GM12878 (cell line): ENCODE data around the gene UNKL. TPM values are rescaled to one million over a fixed set of nuclear protein-coding genes. Genes with fewer than 3 reads are reported as not detected.

ENCODE experiments used
- ATAC-seq: fragments of 200-7000 bp; cut with Tn5 transposase; 3 replicates; pipeline ENCODE4 v1.9.1; 2020; ENCODE audit warnings: mild to moderate bottlenecking, moderate library complexity
- BruUV-seq: library from RNA; stranded (reverse); fragments of 400-500 nt; replicated peaks from 2 replicates; lab custom pipeline; 2021; lab: Mats Ljungman, UMichigan
- CTCF ChIA-PET: fragments of 300-600 bp; sonication (Branson Sonifier 250); formaldehyde crosslinking; extraction: SDS; loops from one replicate; lab custom pipeline; 2021; ENCODE audit warnings: inconsistent platforms; lab: Yijun Ruan, JAX
- POLR2A ChIA-PET: fragments of 350-600 bp; formaldehyde crosslinking; extraction: SDS; loops from one replicate; lab custom pipeline; 2021; ENCODE audit warnings: inconsistent platforms; lab: Charles Lee
- RAD21 ChIA-PET: fragments of 300-600 bp; sonication (Branson Sonifier 250); formaldehyde crosslinking; loops from one replicate; lab custom pipeline; 2023; ENCODE audit warnings: antibody characterized with exemption; ENCODE audit not compliant: unreplicated experiment; lab: Charles Lee
- SMC1A ChIA-PET: fragments of 300-600 bp; sonication (Branson Sonifier 250); formaldehyde crosslinking; loops from one replicate; lab custom pipeline; 2023; ENCODE audit not compliant: unreplicated experiment, uncharacterized antibody; lab: Charles Lee
- DNase-seq: peaks from one replicate; pipeline ENCODE4 v3.0.0-alpha.2; 2011; ENCODE audit warnings: low read depth, low spot score
- FAIRE-seq: peaks from 3 replicates; lab custom pipeline; 2011; peaks lifted over from hg19 to GRCh38; lab: Jason Lieb, UNC
- H2AFZ ChIP-seq: 2 replicates; pipeline ENCODE4 v1.6.0; 2011; ENCODE audit warnings: low read depth, low read length, control low read depth; ENCODE audit not compliant: control insufficient read depth
- H3K27ac ChIP-seq: 2 replicates; pipeline ENCODE4 v1.5.1; 2011; ENCODE audit warnings: control low read depth; ENCODE audit not compliant: control insufficient read depth, insufficient read depth
- H3K27me3 ChIP-seq, 2 experiments: replicated peaks in 1 of 2; 2 replicates each; pipeline versions ENCODE4 v1.6.0 to v1.6.1; 2011; ENCODE audit warnings: low read length in 1 of 2; ENCODE audit not compliant: control insufficient read depth in 2 of 2, insufficient read depth in 2 of 2
- H3K36me3 ChIP-seq, 2 experiments: 2 replicates each; pipeline ENCODE4 v1.5.1; 2011; ENCODE audit warnings: low read length in 1 of 2; ENCODE audit not compliant: control insufficient read depth in 2 of 2, insufficient read depth in 2 of 2
- H3K4me1 ChIP-seq: 2 replicates; pipeline ENCODE4 v1.6.1; 2011; ENCODE audit warnings: mild to moderate bottlenecking, low read length, moderate library complexity, mixed read lengths; ENCODE audit not compliant: control insufficient read depth, insufficient read depth
- H3K4me2 ChIP-seq: 2 replicates; pipeline ENCODE4 v1.6.0; 2011; ENCODE audit warnings: control low read depth; ENCODE audit not compliant: control insufficient read depth, insufficient read depth
- H3K4me3 ChIP-seq: fragments of 200-600 bp; sonication (generic); 2 replicates; pipeline ENCODE4 v1.5.1; 2016
- H3K79me2 ChIP-seq: 2 replicates; pipeline ENCODE4 v1.6.0; 2011; ENCODE audit warnings: low read length; ENCODE audit not compliant: control insufficient read depth, insufficient read depth
- H3K9ac ChIP-seq: 2 replicates; pipeline ENCODE4 v1.8.0; 2011; ENCODE audit warnings: low read length, control low read depth, mixed read lengths; ENCODE audit not compliant: control insufficient read depth, insufficient read depth
- H3K9me3 ChIP-seq: replicated peaks from 3 replicates; pipeline ENCODE4 v1.5.1; 2011; ENCODE audit warnings: mild to moderate bottlenecking, low read length; ENCODE audit not compliant: control insufficient read depth, insufficient read depth
- H4K20me1 ChIP-seq: 2 replicates; pipeline ENCODE4 v1.6.0; 2011; ENCODE audit not compliant: control insufficient read depth, insufficient read depth
- CHD1 ChIP-seq: IDR thresholded peaks from 2 replicates; pipeline ENCODE4 v1.6.1; 2012; ENCODE audit warnings: low read depth, low read length, improper control_type of control experiment
- CREB1 ChIP-seq: IDR thresholded peaks from 2 replicates; pipeline ENCODE4 v1.6.1; 2012; ENCODE audit warnings: low read depth, mild to moderate bottlenecking, inconsistent platforms
- E4F1 ChIP-seq: fragments of 450-650 bp; IDR thresholded peaks from 2 replicates; pipeline ENCODE4 v1.6.1; 2018; ENCODE audit warnings: borderline replicate concordance, mild to moderate bottlenecking; ENCODE audit not compliant: partially characterized antibody
- HCFC1 ChIP-seq: fragments of 150-350 bp; IDR thresholded peaks from 2 replicates; pipeline ENCODE4 v1.6.1; 2014; ENCODE audit warnings: low read length
- MEF2B ChIP-seq: fragments of 450-650 bp; IDR thresholded peaks from 2 replicates; pipeline ENCODE4 v1.6.1; 2018; ENCODE audit warnings: mild to moderate bottlenecking, moderate library complexity; ENCODE audit not compliant: partially characterized antibody, poor library complexity, severe bottlenecking
- MXI1 ChIP-seq: fragments of 150-350 bp; IDR thresholded peaks from 2 replicates; pipeline ENCODE4 v1.6.1; 2011; ENCODE audit warnings: low read depth, mild to moderate bottlenecking, inconsistent platforms, low read length, improper control_type of control experiment
- NFYA ChIP-seq: IDR thresholded peaks from 2 replicates; pipeline ENCODE4 v1.6.1; 2011; ENCODE audit warnings: low read depth, mild to moderate bottlenecking, low read length, improper control_type of control experiment, borderline replicate concordance
- NR2C1 ChIP-seq: fragments of 450-650 bp; IDR thresholded peaks from 2 replicates; pipeline ENCODE4 v1.6.1; 2017; ENCODE audit warnings: antibody characterized with exemption, mild to moderate bottlenecking, moderate library complexity
- PML ChIP-seq: IDR thresholded peaks from 2 replicates; pipeline ENCODE4 v1.6.1; 2012; ENCODE audit warnings: low read length, inconsistent platforms
- RELB ChIP-seq: fragments of 450-650 bp; IDR thresholded peaks from 2 replicates; pipeline ENCODE4 v1.6.1; 2017; ENCODE audit warnings: low read depth, mild to moderate bottlenecking, moderate library complexity
- ZBTB11 ChIP-seq: fragments of 450-650 bp; formaldehyde crosslinking; IDR thresholded peaks from 2 replicates; pipeline ENCODE4 v1.5.0; 2022; ENCODE audit warnings: mild to moderate bottlenecking, missing genetic modification characterization
- ZNF592 ChIP-seq: fragments of 450-650 bp; IDR thresholded peaks from 2 replicates; pipeline ENCODE4 v1.6.1; 2017; ENCODE audit warnings: mild to moderate bottlenecking, moderate library complexity
- ZZZ3 ChIP-seq: IDR thresholded peaks from 2 replicates; pipeline ENCODE4 v1.6.1; 2011; ENCODE audit warnings: low read depth; ENCODE audit not compliant: control insufficient read depth, insufficient read length
- WGBS: methylation state at CpG from one replicate; pipeline ENCODE4 v1.1.6; 2016; ENCODE audit warnings: low lambda C conversion rate; ENCODE audit not compliant: insufficient replicate concordance, insufficient coverage; ENCODE audit errors: missing lambda C conversion rate; 5-methylcytosine and 5-hydroxymethylcytosine counted together
- in situ Hi-C: fragments of 300-500 bp; cut with MboI; formaldehyde crosslinking; loops from 9 replicates; pipeline ENCODE4 v1.14.3; 2018; ENCODE audit warnings: mixed read lengths
- intact Hi-C: fragments of 100-400 bp; cut with micrococcal nuclease; formaldehyde crosslinking; loops from one replicate; pipeline ENCODE4 v1.14.2; 2022; ENCODE audit not compliant: unreplicated experiment
- polyA plus RNA-seq, 11 experiments: library from polyadenylated mRNA; depleted of rRNA in 4 of 11; unstranded in 6 of 11; stranded (reverse) in 5 of 11; fragments of >200 nt; fragmentation: Nextera tagmentation in 4 of 11; fragmentation: Illumina TruSeq in 1 of 11; extraction: Ambion mirVana in 4 of 11; extraction: Trizol in 1 of 11; gene quantifications; 1 replicate in 1 of 11; 2 replicates in 10 of 11; pipeline versions ENCODE4 v1.2.1 to v1.2.3, GENCODE V29; 2011 to 2016; ENCODE audit warnings: inconsistent platforms in 2 of 11, missing spikeins in 2 of 11, low read depth in 1 of 11
- total RNA-seq, 4 experiments: library from RNA; depleted of rRNA in 3 of 4; stranded (reverse); fragments of >200 nt in 3 of 4; fragmentation: Illumina TruSeq in 1 of 4; extraction: Trizol in 1 of 4; gene quantifications; 2 replicates each; pipeline versions ENCODE4 v1.2.1 to v1.2.3, GENCODE V29; 2013 to 2021

UNKL gene
- total and polyA plus RNA-seq, 10 of the 15 experiments (the other 5 are each of a cell fraction or from before 2014, with no cell fraction given) = 0.40 to 21.6 (median 9.1) TPM

GRCh38 chr16:1347962-1348361 lies 66.5 kb downstream of the UNKL start:
- FAIRE-seq = no peak
- H3K36me3 ChIP-seq = peaks cover 0 to 6% of the 10 kb centered on the region in 2 experiments; a peak in 3 of 4 replicates
- H2AFZ ChIP-seq = no peak overlapping the region
- intact Hi-C loops (no loop called here), in situ Hi-C loops (no loop called here)
- SMC1A ChIA-PET = no interaction called here
- peaks cover 11% of the 10 kb centered on the region for H3K4me1 ChIP-seq
- H3K4me3 ChIP-seq = no peak overlapping the region
- RAD21 ChIA-PET = no interaction called here
- no peak for ATAC-seq
- H3K27me3 ChIP-seq = no peaks in the 10 kb centered on the region
- CTCF ChIA-PET = no interaction called here
- H3K4me2 ChIP-seq = no peak overlapping the region
- H3K79me2 ChIP-seq = peaks cover 24% of the 10 kb centered on the region
- no TSS peak for BruUV-seq
- H3K27ac ChIP-seq = no peak overlapping the region
- H3K9ac ChIP-seq = no peak overlapping the region
- 93% methylated on average over 29 of the region's 29 CpGs for WGBS
- POLR2A ChIA-PET = no interaction called here
- DNase-seq = no peak
- no peaks in the 10 kb centered on the region for H4K20me1 ChIP-seq
- no peaks in the 10 kb centered on the region for H3K9me3 ChIP-seq
- TF ChIP-seq MXI1 = no peak
- no peak for TF ChIP-seq RELB
- no peak for TF ChIP-seq ZZZ3
- no peak for TF ChIP-seq E4F1
- TF ChIP-seq MEF2B = no peak
- TF ChIP-seq ZNF592 = no peak
- no peak for TF ChIP-seq CHD1
- TF ChIP-seq NR2C1 = no peak
- no peak for TF ChIP-seq PML
- no peak for TF ChIP-seq CREB1
- TF ChIP-seq NFYA = no peak
- TF ChIP-seq HCFC1 = no peak
- TF ChIP-seq ZBTB11 (CRISPR knock-in tag) = no peak
